ENCODE data around the gene LIMCH1.

GRCh38 chr4:41639291-41639690 is 101.3 kb downstream of the LIMCH1 start:
- TF ChIP-seq, protein P1, sequence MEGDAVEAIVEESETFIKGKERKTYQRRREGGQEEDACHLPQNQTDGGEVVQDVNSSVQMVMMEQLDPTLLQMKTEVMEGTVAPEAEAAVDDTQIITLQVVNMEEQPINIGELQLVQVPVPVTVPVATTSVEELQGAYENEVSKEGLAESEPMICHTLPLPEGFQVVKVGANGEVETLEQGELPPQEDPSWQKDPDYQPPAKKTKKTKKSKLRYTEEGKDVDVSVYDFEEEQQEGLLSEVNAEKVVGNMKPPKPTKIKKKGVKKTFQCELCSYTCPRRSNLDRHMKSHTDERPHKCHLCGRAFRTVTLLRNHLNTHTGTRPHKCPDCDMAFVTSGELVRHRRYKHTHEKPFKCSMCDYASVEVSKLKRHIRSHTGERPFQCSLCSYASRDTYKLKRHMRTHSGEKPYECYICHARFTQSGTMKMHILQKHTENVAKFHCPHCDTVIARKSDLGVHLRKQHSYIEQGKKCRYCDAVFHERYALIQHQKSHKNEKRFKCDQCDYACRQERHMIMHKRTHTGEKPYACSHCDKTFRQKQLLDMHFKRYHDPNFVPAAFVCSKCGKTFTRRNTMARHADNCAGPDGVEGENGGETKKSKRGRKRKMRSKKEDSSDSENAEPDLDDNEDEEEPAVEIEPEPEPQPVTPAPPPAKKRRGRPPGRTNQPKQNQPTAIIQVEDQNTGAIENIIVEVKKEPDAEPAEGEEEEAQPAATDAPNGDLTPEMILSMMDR (IDR thresholded peaks at IDR 0.05) = no peak
- no peak for TF ChIP-seq POLR2A (IDR thresholded peaks at IDR 0.05)

Data from body of pancreas (tissue), 4 donors.